ENCODE measurements around the gene BMP3. TPM values are rescaled to one million over a fixed set of nuclear protein-coding genes. Genes with fewer than 3 reads are reported as not detected.
A peak's percentile ranks its signal among the peaks of the same experiment; 100 is the strongest.

The BMP3 gene
- total RNA-seq, 4 donors from 2014 or later, result 0.11 to 0.53 TPM; not detected in 2

- H3K36me3 ChIP-seq, result no peaks in the 10 kb centered on the region
- intact Hi-C loops (cut with DNase I), result loop anchor here (10.0 kb wide), 1 partner anchor 678 kb away; no protein-coding TSS in a partner anchor
- no peak overlapping the region for H3K4me3 ChIP-seq
- H3K4me1 ChIP-seq, result peaks cover 0 to 6% (median 0%) of the 10 kb centered on the region in 3 donors
- TF ChIP-seq POLR2A (IDR thresholded peaks at IDR 0.05), result no peak
- TF ChIP-seq, protein P1, sequence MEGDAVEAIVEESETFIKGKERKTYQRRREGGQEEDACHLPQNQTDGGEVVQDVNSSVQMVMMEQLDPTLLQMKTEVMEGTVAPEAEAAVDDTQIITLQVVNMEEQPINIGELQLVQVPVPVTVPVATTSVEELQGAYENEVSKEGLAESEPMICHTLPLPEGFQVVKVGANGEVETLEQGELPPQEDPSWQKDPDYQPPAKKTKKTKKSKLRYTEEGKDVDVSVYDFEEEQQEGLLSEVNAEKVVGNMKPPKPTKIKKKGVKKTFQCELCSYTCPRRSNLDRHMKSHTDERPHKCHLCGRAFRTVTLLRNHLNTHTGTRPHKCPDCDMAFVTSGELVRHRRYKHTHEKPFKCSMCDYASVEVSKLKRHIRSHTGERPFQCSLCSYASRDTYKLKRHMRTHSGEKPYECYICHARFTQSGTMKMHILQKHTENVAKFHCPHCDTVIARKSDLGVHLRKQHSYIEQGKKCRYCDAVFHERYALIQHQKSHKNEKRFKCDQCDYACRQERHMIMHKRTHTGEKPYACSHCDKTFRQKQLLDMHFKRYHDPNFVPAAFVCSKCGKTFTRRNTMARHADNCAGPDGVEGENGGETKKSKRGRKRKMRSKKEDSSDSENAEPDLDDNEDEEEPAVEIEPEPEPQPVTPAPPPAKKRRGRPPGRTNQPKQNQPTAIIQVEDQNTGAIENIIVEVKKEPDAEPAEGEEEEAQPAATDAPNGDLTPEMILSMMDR (IDR thresholded peaks at IDR 0.05), result no peak
- no peak overlapping the region for H3K27ac ChIP-seq
- peaks cover 0 to 15% (median 0%) of the 10 kb centered on the region in 4 donors for H3K27me3 ChIP-seq
- DNase-seq, result no peak
- H3K9me3 ChIP-seq, result no peaks in the 10 kb centered on the region
- 72 to 77% methylated on average over 5 of the region's 5 CpGs for WGBS, 2 donors
These were observed 12.3 kb downstream of the BMP3 start for GRCh38 chr4:81042578-81043365.

- no peak for TF ChIP-seq POLR2A (IDR thresholded peaks at IDR 0.05)
- TF ChIP-seq, protein P1 (IDR thresholded peaks at IDR 0.05), result no peak
- DNase-seq, result no peak
- 50 to 62% methylated on average over 4 of the region's 4 CpGs for WGBS, 2 donors
- Histone ChIP-seq H3K36me3 (no peaks in the 10 kb centered on the region), H3K4me3 (no peak overlapping the region), H3K4me1 (no peaks in the 10 kb centered on the region), H3K27me3 (peaks cover 0 to 8% (median 0%) of the 10 kb centered on the region in 4 donors), H3K9me3 (no peaks in the 10 kb centered on the region), H3K27ac (no peak overlapping the region)
- intact Hi-C loops (cut with DNase I), result loop anchor here (10.0 kb wide), 1 partner anchor 685 kb away; no protein-coding TSS in a partner anchor
These were observed 18.8 kb downstream of the BMP3 start for GRCh38 chr4:81049330-81049729.

DNA sequence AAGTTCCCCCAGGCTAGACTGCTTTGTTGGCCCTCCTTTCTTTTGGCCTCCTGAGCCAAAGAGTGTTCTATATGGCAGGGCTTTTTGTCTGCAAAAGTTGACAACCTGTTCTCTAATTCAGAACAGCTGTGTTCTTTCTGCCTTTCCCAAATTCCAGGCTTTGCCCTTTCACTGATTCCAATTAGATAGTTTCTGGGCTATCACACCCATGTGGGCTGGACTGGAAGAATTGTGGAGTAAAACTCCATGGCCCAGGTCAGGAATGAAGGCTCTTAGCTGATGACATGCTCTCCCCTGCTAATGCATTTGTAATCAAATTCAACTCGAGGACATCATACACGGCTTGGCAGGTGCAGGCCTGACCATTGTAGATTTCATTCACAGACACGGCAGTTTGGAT, 19.4 kb downstream of the BMP3 start:
- Histone ChIP-seq H3K9me3 (no peaks in the 10 kb centered on the region), H3K27me3 (peaks cover 0 to 8% (median 0%) of the 10 kb centered on the region in 4 donors), H3K27ac (no peak overlapping the region), H3K4me1 (no peaks in the 10 kb centered on the region), H3K36me3 (no peaks in the 10 kb centered on the region), H3K4me3 (no peak overlapping the region)
- intact Hi-C loops (cut with DNase I), result loop anchor here (10.0 kb wide), 1 partner anchor 685 kb away; no protein-coding TSS in a partner anchor
- WGBS, 2 donors, result 15 to 39% methylated on average over 3 of the region's 3 CpGs
- TF ChIP-seq, protein P1 (IDR thresholded peaks at IDR 0.05), result no peak
- TF ChIP-seq POLR2A (IDR thresholded peaks at IDR 0.05), result no peak
- no peak for DNase-seq

- Histone ChIP-seq H3K27me3 (no peaks in the 10 kb centered on the region), H3K4me3 (no peak overlapping the region), H3K9me3 (no peaks in the 10 kb centered on the region), H3K36me3 (no peaks in the 10 kb centered on the region), H3K4me1 (no peaks in the 10 kb centered on the region), H3K27ac (no peak overlapping the region)
- 55 to 59% methylated on average over 7 of the region's 7 CpGs for WGBS, 2 donors
- intact Hi-C loops (cut with DNase I), result no loop called here
- TF ChIP-seq POLR2A (IDR thresholded peaks at IDR 0.05), result no peak
- TF ChIP-seq, protein P1 (IDR thresholded peaks at IDR 0.05), result peak; percentile 24 to 53 (median 40)
- DNase-seq, result no peak
These were observed 21.9 kb downstream of the BMP3 start for GRCh38 chr4:81052119-81053068.

All from esophagus squamous epithelium (tissue), 5 donors.